ENCODE data around the gene ROCK2. TPM values are rescaled to one million over a fixed set of nuclear protein-coding genes. Genes with fewer than 3 reads are reported as not detected.

The ROCK2 gene
- total and polyA plus RNA-seq, 4 donors = 5.3 to 31.0 (median 12.2) TPM

DNA sequence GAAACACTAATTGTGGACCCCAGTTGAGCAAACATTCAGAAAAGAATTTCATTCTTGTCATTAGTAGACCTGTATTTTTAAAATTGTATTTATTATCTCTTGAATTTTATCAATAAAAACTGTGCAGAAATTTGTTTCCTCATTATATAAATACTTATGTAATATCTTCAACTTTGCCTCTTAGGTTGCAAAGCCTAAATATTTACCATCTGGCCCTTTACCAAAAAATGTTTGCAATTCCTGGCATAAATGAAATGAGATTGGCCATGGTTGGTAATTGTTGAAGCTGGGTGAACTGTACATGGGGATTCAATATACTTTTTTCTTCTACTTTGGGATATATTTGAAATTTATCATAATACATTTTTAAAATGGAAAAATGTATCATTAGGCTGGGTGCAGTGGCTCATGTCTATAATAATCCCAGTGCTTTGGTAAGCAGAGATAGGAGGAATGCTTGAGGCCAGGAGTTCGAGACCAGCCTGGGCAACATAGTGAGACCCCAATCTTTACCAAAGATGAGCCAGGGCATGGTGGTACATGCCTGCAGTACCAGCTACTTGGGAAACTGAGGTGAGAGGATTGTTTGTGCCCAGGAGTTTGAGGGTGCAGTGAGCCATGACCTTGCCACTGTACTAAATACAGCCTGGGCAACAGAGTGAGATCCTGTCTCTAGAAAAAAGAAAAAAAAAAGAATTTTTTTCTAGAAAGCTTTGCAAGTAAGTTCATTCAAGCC is 100.2 kb downstream of the ROCK2 start (continued):
- no peak for TF ChIP-seq REST (IDR thresholded peaks at IDR 0.05)

DNA sequence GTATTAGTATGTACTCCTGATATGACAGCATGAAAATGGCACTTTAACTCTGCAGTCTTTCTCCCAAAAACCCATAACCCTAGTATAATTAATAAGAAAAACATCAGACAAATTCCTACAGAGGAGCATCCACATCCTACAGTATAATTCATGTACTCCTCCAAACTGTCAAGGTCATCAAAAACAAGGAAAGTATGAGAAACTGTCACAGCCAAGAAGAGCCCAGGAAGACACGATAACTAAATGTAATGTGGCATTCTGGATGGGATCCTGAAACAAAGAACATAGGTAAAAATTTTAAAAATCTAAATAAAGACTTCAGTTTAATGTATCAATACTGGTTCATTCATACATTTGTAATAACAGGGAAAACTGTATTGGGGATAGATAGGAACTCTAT is 100.9 kb downstream of the ROCK2 start:
- Histone ChIP-seq H3K4me3 (ENCODE audit: low read depth in 1 of 3, low read length in 3 of 3) (no peak overlapping the region), H3K36me3 (ENCODE audit: control insufficient read depth in 4 of 4, insufficient read depth in 3 of 4, low read depth in 1 of 4, low read length in 3 of 4) (peaks cover 0 to 6% (median 0%) of the 10 kb centered on the region in 4 donors), H3K27me3 (ENCODE audit: control insufficient read depth in 4 of 4, insufficient read depth in 4 of 4, low read length in 3 of 4) (no peaks in the 10 kb centered on the region), H3K27ac (ENCODE audit: low read depth in 1 of 2, low read length in 2 of 2) (no peak overlapping the region), H3K4me1 (ENCODE audit: control insufficient read depth in 4 of 4, insufficient read depth in 4 of 4, low read length in 3 of 4) (peaks cover 2 to 24% (median 6%) of the 10 kb centered on the region in 4 donors), H3K9ac (ENCODE audit: low read depth in 1 of 2, low read length in 2 of 2) (no peak overlapping the region), H3K9me3 (ENCODE audit: control insufficient read depth in 4 of 4, low read length in 3 of 4) (no peaks in the 10 kb centered on the region)
- no peak for TF ChIP-seq REST (IDR thresholded peaks at IDR 0.05)
- no peak for TF ChIP-seq GABPA (IDR thresholded peaks at IDR 0.05 in 1 of 2, conservative IDR thresholded peaks at IDR 0.05 in 1 of 2)
- no peak for TF ChIP-seq RAD21 (IDR thresholded peaks at IDR 0.05)
- no peak for TF ChIP-seq ZBTB33 (IDR thresholded peaks at IDR 0.05)
- TF ChIP-seq TAF1 (conservative IDR thresholded peaks at IDR 0.05) = no peak
- no peak for TF ChIP-seq FOXA1 (IDR thresholded peaks at IDR 0.05)
- no peak for TF ChIP-seq HNF4G (IDR thresholded peaks at IDR 0.05)
- TF ChIP-seq, protein P1, sequence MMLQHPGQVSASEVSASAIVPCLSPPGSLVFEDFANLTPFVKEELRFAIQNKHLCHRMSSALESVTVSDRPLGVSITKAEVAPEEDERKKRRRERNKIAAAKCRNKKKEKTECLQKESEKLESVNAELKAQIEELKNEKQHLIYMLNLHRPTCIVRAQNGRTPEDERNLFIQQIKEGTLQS (IDR thresholded peaks at IDR 0.05) = no peak
- no peak for TF ChIP-seq YY1 (IDR thresholded peaks at IDR 0.05)
- no peak for TF ChIP-seq JUND (IDR thresholded peaks at IDR 0.05)
- TF ChIP-seq MAX (IDR thresholded peaks at IDR 0.05) = no peak
- no peak for TF ChIP-seq FOXA2 (IDR thresholded peaks at IDR 0.05)
- TF ChIP-seq HNF4A (conservative IDR thresholded peaks at IDR 0.05) = no peak
- no peak for TF ChIP-seq NR2F2 (IDR thresholded peaks at IDR 0.05)
- TF ChIP-seq EGR1 (IDR thresholded peaks at IDR 0.05; ENCODE audit: low read depth in 2 of 2) = no peak
- TF ChIP-seq SP1 (IDR thresholded peaks at IDR 0.05) = no peak
- 83% methylated on average over 1 of the region's 1 CpG for WGBS
- no peak for DNase-seq (ENCODE audit: low spot score)
